GM12874 (cell line): ENCODE data around the gene SCFD2.

Experiments
- TF ChIP-seq, protein P1 (sequence below): IDR thresholded peaks from 2 replicates; pipeline ENCODE4 v1.5.1; 2011; ENCODE audit warnings: low read depth, mild to moderate bottlenecking, control low read depth, low read length, moderate library complexity; ENCODE audit not compliant: insufficient read depth

The SCFD2 gene

DNA sequence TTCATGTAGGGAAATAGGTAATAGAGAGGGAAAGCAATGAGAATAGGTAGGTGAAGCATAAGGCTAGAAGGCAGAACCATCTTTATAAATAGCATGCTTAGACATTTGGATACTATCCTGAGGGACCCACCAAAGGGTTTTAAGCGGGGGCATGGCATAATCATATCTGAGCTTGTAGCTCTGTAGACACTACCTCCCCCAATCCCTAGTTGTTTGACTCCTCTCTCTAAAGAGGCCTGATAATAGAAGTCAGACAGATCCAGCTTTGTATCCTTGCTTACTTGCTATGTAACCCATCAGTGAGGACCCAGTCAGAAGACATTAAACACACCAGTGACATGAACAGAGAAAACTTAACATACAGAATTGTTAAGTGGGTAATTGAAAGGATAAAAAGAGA lies 58.7 kb downstream of the SCFD2 start:
- TF ChIP-seq, protein P1, sequence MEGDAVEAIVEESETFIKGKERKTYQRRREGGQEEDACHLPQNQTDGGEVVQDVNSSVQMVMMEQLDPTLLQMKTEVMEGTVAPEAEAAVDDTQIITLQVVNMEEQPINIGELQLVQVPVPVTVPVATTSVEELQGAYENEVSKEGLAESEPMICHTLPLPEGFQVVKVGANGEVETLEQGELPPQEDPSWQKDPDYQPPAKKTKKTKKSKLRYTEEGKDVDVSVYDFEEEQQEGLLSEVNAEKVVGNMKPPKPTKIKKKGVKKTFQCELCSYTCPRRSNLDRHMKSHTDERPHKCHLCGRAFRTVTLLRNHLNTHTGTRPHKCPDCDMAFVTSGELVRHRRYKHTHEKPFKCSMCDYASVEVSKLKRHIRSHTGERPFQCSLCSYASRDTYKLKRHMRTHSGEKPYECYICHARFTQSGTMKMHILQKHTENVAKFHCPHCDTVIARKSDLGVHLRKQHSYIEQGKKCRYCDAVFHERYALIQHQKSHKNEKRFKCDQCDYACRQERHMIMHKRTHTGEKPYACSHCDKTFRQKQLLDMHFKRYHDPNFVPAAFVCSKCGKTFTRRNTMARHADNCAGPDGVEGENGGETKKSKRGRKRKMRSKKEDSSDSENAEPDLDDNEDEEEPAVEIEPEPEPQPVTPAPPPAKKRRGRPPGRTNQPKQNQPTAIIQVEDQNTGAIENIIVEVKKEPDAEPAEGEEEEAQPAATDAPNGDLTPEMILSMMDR = no peak

DNA sequence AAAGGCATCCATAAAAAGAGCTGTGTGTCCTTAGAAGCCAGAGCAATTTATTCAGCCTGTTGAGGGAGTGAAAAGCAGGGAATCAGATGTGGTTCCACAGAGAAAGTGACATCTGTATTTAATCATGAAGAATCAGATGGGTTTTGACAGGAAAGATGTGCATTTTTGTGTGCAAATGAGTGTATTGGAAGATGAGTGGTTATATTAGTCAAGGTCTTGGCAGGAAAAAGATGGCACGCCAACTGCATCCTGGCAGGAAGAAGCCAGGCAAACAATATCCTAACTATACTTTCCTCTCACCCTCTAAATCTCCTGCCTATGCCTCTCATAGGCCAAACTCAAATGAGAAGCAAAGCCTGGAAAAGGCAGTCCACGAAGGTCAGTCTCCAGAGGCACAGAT lies 59.1 kb downstream of the SCFD2 start:
- TF ChIP-seq, protein P1 = no peak

DNA sequence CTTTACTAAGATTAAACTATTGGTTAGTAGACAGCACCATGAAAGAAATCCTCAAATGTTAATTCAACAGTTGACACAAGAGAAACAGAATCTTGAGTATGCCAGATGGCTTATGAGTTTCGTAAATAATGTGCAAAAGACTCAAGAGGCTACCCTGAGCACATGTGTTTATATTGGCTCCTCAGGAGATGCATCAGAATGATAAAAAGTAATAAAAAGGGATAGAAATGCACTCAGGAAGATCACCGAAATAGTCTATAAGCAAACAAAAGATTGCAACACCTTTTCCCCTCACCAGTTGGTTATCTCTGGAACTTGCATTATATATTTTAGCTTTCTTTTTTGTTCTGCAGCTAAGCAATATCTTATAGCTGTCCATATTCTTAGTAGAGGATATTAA lies 84.4 kb downstream of the SCFD2 start:
- TF ChIP-seq, protein P1 = no peak

DNA sequence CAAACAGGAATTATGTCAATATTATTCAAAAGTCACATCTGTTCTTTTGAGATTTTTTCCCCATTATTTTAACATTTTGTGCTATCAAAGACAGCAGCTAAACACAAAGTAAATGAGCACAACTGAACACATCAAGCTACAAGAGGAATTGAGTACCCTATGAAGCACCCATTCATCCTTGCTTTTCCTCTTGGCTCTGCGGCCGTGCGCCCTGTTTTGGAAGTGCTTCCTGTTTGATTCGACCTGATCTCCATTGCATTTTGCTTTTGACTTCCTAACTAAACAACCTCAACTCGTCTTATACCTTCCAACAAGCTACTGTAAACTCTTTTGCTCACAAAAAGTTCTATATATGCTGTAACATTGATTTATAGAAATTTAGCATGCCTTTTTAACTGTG lies 85.0 kb downstream of the SCFD2 start:
- TF ChIP-seq, protein P1 = no peak

DNA sequence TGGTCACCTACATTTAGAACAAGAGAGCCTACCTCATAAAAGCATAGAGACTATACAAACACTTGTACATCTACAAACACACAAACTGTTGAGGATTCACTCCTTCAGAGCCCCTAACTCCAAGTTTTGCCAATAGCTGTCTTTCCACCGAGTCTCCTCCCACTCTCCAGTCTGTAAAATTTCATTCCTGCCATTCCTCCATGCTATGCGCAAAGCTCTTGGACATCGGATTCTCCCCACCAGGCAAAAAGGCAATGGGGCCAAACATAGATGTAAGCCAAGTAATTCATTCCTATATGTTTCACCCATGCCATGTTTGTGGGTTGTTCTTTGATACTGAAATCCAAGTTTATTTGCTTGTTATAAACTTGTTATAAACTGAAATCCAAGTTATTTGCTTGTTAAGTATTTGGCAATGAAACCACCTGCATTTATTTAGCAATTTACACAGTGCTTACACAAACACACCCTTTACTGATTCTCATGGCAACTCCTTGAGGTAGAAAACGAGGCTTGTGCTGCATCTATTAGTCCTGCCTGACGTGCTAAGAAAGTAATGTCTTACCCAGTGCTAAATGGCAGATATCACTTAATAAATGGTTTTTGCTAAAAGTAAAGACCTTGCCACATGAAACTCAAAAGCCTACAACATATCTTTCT lies 91.1 kb downstream of the SCFD2 start:
- TF ChIP-seq, protein P1 = no peak

DNA sequence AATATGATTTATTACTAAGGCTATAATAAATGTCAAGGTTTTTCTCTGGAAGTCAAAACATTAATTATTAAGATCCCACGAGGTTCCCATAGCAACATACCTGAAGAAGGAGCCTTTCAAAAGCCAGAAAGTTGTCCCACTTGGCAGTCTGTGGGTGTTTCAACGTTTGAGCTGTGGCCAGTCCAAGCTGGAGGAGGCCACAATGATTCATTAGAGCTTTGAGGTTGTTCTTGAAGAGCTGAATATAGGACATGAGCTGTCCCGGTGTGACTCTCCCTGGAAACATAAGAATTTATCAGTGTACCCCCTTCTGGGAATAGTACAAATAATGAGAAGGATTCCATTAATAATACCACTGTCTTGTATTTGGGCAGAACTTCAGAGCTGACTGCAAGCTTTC lies 92.1 kb downstream of the SCFD2 start:
- TF ChIP-seq, protein P1 = no peak

DNA sequence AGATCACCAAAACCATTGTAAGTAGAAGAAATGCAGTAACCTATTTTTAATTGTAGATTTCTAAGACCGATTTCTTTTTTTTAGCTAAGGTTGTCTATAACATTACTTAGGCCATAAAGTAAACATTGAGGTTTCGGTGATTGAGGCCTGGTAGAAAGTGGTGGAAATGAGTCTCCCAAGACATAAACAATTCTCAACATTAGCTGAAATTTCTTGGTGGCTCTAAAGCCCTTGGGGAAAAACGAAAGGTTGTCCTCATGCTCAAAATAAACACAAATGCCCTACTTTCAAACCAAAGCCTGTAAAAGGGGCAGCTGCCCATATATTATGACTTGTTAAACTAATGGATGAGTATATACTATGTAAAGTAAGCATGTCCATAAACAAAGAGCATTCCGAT lies 98.8 kb downstream of the SCFD2 start:
- TF ChIP-seq, protein P1 = no peak
